Measurements from ENCODE around the gene MACROD2.
"Not testable (repeated sequence)": the region's sequence is repeated elsewhere in the genome, so short reads cannot be mapped to it uniquely, and the experiment has no call there.

Gene MACROD2

DNA sequence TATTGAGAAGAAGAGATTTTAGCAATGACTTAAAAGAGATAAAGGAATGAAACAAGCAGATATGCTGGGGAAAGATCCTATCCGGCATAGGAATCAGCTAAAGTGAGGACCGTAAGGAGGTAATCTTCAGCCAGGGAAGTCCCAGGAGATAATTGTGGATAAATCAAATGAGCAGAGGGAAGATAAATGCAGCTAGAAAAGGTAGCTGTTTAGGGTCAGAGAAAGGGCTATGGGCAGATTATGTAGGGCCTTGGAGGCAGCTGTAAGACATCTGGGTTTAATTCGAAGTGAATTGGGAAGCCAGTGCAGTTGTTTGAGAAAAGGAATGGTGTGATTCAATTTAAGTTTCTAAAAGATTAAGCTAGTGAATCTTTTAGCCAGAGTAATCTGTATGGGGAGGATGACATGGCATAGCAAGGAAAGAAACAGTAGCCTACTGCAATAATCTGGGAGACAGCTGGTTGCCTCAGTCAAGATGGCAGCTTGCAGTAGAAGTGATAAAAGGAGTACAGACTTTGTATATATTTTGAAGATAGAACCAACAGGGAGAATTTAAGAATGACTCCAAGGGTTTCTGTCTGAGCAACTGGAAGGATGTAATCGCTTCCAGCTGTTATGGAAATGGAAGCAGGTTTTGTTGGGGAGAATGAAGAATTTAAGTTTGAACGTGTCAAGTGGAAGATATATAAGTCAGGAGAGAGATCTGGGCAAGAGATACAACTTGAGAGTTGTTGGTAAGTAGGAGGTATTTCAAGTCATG lies 894.4 kb downstream of the MACROD2 start:
- no peak for DNase-seq

DNA sequence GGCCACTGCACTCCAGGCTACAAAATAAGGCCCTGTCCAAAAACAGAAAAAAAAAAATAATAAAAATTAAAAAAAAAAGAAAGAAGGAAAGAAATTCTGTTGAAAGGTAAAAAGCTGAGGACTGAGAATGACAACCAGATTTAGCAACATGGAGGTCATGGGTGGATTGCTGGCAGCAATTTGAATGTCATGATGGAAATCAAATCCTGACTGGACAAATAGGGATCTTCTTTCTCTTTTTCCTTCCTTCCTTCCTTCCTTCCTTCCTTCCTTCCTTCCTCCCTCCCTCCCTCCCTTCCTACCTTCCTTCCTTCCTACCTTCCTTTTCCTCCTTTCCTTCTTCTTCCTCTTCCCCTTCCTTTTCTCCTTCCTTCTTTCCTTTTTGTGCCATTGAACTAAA lies 895.4 kb downstream of the MACROD2 start:
- DNase-seq = no peak

DNA sequence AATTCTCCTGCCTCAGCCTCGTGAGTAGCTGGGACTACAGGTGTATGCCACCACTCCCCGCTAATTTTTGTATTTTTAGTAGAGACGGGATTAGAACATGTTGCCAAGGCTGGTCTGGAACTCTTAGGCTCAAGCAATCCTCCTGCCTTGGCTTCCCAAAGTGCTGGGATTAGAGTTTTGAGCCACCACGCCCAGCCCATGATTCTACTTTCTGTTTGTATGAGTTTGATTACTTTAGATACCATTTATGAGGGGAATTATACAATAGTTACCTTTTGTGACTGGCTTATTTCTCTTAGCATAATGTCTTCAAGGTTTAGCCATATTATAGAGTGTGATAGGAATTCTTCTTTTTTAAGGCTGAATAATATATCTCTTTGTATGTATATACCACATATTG lies 897.5 kb downstream of the MACROD2 start:
- no peak for DNase-seq

DNA sequence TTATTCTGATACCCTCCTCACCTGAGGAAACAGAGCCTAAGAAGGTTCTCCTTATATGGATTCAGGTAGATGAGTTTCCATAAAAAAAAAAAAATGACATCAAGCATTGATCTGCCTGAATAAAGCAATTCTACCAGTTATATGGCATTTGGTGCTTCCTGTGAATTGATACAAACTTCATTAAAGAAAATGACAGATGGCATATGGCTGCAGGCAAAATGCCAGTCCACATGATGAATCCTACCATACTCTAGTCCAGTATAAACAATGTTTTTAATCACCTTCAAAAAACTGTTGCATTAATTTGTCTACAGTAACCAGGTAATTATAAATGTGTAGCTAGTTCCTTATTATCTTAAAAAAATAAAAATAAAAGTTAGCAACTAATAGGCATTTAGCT lies 901.3 kb downstream of the MACROD2 start:
- no peak for DNase-seq

DNA sequence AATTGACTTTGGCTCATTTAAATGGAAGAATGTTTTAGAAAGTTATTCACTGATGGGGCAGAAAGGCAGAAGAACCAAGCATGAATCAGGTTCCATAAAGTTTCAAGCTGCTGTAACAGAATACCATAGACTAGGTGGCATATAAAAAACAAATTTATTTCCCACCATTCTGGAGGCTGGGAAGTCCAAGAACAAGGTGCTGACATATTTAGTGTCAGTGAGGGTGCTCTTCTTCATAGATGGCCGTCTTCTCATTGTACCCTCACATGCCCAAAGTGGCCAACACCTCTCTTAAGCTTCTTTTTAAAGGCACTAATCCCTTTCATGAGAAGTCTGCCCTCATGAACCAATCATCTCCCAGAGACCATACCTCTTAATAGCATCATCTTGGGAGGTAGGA lies 902.3 kb downstream of the MACROD2 start:
- DNase-seq = no peak

DNA sequence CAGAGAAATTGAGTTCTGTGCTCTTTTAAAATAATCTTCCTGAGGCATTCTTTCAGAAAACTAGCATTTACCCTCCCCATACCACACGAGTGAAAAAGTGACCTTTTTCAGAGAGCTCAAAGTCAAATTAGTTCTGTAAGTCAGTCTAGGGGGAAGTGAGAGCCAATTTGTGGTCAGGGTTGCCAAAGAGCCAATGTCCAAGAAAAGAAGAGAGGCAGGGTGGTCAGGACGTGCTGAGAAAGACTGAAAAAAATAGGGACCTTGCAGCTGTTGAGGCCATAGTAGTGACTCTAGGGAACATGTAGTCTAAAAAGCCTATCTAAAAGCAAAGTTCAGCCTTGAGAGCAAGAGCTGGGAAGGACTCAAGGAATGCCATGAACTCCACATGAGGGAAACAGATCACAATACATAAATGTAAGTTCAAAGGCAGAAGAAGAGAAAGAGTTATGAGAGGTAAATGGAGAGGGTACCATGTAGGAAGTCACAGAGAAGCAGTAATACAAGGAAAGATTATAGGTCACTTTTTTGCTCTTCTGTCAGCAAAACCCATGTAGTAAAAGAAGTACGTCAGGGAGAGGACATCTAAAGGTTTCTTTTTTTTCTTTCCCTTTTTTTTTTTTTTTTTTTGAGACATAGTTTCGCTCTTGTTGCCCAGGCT lies 907.2 kb downstream of the MACROD2 start:
- DNase-seq = no peak

DNA sequence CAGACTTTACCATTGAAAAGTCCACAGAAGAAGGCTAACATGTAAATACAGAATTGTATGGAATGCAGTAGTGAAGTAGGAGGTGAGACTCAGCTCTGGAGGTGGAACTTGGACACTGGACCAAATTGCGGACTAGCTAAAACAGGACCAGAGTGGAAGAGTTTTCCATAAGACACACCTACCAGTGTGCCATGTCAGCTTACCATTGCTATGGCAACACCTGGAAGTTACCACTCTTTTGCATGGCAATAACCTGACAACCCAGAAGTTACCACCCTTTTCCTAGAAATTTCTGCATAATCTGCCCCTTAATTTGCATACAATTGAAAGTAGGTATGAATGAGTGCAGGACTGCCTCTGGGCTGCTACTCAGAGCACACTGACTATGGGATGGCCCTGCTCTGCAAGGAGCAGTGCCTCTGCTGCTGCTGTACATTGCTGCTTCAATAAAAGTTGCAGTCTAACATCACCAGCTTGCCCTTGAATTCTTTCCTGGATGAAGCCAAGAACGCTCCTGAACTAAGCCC lies 911.7 kb downstream of the MACROD2 start:
- no peak for DNase-seq

DNA sequence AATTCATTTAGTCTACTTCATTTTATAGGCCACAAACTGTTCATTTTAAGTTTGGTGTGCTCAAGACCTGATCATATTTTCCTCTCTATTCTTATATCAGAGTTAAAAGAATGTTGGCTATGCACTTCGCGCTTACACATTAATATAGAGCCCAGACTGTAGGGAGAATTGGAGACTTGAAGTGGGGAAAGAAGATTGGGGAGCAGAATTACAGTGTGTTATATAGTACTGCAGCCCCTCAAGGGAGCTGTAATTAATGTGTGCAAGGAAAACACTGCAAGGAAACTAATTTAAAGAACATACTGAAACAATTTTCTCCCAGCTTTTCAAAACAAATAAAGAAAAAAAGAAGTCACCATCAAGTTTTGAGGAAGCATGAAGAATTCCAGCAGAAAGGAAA lies 914.8 kb downstream of the MACROD2 start:
- DNase-seq = no peak

DNA sequence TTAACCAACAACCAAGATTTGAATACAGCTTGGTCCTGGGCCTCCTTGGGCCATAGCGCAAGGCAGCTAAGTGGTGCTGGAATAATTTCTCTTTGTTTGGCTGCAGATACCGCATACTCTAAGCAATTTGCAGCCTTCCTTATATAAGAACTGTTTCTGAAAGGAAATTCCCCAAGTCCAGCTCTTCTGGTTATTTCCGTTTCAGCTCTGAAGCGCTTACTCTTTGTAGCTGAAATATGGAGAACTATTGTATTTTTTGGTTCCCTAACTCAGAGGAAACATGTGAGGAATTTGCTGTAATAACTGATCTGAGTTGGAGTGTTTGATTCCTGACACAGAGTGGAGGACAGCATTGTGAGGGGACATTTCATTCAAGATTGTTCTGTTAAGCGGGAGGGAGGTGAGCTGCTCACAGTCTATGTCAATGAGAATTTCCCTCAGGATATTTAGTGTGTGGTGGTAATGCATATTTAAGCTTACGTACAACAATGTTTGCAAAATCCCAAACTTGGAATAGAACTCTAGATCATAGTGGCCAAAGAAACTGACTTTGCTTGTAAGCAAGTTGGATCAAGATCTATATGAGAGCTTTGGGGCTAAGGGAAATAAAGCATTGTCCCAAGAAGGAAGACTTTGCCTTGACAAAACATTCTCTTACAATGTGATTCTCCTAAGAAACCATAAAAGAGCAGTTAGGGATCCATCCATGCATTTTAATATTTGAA lies 918.7 kb downstream of the MACROD2 start:
- DNase-seq = no peak

DNA sequence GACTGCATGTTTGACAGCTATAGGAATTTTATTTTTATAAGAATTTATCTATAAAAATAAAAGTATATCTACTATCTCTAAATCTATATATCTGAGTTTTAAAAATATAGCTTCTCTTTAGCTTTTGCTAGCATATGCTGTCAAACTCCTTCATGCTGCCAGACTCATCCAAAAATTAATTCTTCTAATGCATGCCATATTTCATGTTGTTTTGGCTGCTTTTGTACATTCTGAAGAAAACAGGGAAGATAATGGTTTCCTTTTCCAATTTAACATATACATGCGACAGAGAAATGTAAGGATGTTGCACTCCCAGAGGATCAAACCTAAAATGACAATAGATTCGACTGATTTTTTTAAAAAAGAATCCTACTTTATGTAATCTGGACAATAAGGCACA lies 919.3 kb downstream of the MACROD2 start:
- no peak for DNase-seq

DNA sequence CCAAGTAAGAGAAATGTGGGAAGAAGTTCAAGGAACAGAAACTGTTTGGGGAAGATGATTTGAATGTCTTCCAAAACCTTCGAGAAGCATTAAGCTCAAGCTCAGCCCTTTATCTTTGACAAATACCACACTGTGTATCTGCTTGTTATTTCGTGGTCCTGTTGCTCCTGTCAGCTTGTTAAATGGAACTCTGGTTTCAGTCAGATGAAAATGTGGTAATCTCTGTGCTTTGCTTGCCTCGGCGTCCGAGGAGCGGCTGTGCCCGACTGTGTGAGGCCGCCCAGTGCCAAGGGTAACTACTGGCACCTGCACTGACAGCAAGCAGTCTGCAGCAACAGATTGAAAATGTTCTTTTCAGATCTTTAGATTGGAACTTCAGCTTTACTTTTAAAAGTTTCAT lies 920.0 kb downstream of the MACROD2 start:
- no peak for DNase-seq

DNA sequence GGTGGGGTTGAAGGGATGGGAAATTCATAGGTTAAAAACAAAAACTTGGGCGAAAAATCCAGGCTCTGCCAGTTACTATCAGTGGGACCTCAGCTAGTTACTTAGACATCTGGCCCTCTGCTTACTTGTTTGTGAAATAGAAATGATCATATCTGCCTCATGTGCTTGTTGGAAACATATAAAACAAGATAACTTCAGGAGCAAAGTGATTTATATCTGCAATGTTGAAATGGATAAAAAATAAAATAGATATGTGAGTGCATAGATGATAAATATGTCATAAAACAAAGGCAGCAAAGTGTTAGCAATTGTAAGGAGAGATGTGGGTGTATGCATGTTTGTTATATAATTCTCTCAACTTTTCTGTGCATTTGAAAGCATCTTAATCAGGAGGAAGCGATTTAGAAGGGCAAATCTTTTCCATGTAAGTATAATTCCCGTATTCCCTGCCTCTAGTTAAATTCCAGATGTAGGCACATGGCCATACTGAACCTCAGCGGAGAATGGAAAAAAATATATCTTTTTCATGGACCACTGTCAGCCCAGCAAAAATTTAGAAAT lies 921.1 kb downstream of the MACROD2 start:
- no peak for DNase-seq

DNA sequence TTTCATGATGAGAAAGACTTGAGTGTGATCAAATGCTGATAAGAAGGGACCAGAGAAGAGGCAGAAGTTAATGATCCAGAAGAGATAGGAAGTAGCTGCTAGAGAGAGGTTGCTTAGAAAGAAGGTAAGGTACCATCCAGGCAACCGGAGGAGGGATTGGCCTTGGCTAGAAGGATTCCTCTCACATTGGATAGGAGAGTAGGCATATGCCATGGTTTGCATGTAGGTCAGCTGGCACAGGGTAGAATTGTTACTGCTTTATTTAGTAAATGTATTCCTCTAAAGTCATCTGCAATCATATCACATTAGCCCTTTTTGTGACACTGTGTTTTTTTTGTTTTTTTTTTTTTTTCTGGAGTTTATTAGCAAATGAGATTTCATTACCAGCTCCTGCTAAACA lies 923.0 kb downstream of the MACROD2 start:
- no peak for DNase-seq

DNA sequence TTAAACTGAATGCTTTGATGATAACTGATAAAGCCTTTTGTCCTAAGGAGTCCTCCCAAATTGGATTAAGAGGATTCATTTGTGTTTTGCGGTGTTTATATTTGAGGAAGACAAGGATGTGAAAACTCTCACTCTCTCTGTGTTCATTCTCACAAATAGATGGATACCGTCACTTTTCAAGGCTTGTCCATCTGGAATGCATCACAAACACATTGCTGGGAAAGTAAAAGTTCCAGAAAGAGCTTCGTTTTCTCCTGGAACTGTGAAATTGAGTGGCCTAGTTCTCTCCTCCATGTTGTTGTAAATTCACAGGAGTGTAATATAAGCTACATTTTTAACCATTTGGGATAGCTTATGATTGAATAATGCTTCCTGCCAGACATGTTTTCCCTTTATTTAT lies 923.7 kb downstream of the MACROD2 start:
- no peak for DNase-seq

DNA sequence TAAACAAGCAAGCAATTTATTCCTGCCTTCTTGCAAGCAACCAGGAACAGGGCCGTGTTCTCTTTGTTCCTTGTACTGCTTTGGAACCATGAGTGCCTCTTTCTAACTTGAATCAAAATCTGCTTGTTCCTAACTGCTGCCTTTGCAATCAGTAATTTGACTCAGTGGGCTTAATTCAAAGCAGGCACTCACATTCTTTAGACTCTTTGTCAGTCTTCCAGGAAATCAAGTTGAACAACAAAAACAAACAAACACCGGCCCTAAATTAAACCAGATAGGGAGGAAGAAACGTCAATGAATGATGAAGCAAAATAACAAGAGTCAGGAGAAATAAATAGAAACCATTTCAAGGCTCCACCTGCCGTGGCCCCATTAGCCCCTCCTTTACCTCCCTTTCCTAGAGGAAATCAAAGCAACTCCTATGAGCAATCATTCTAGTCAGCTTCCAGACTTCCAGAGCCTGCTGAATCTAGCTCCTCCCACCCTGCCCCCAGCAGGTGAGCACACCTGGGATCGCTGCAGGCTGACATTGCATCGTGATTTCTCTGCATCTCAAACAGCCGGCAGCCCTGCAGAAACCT lies 924.3 kb downstream of the MACROD2 start:
- DNase-seq = peak; percentile 85

DNA sequence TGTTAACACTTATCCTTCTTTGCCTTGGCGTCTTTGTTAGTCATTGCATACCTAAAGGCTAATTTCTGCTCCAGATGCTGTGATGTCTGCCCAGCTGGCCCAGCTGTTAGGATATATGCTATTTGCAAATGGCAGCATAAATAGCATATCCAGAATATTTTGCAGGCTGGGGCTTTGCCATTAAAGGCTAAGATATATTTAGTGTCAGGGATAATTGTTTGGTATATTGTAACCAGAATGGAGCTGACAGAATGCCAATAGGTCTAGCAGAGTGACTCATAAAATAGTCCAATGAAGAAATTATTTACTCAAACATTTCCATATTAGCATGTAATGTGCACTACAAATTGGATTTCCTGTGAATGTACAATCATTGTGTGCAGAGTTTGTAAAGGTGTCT lies 926.2 kb downstream of the MACROD2 start:
- no peak for DNase-seq

DNA sequence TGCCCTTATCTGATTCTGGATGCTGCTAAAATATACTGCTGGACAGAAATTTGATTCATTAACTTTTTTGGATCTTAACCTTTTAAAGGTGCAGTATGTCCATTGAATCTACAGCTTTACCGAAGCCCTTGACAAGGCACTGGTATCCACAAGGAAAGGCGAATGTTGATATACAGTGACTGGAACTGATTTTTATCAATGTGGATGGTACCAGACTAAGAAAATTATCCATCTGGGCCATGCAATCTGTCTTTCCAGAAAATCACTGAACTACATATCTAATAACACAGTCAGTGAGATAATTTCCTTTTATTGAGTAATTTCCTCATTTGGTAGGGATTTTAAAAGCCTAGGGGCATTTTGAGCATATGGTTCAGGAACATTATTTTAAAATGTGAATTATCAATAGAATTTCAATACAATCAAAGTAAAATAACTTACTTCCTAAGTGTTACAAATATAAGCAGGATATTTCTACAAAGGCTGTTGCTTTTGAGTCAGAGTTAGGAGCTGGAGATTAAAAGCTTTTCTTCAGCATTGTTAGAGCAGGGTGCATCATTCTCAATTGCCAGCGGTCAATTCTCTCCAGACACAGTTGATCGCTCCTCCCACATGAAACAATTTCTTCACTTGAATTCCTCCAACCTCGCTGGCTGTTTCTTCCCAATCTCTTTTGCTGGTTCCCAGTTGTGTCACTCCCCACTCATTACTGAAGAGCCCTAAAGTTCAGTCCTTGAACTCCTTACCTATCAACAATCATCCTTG lies 927.4 kb downstream of the MACROD2 start:
- no peak for DNase-seq

DNA sequence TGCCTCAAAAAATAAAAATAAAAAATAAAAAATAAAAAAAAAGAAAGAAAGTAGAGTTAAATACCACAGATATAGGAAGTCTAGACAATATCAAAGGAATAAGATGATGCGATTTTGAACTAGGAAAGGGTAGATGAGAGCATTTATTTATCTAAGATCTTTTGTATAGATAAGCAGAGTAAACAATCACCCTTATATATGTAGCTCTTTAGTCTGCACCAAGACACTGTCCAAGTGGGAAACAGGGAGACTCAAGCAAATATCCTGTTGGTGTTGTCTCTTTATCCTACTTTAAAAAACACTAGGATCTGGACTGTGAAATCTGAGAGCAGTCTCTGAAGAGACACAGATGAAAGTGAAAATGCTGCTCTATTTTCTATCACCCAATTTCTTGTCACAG lies 929.1 kb downstream of the MACROD2 start:
- DNase-seq = no peak

DNA sequence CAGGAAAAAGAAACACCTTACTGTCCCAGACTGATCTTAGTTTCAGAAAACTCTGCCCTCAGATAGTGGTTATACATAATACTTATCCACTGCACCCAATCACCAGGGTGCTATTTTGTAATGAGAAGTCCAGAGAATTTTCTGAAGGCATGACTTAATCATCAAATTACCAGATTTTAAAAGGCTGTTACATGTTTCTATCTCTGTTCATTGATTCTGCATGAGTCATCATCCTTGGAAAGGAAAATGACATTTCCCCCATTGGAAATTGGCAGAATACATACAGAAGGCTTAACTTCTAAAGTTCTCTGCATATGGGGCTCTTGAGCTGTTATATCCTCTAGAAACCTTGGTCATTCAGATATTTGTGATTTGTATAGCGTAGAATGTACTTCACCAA lies 930.0 kb downstream of the MACROD2 start:
- DNase-seq = no peak

DNA sequence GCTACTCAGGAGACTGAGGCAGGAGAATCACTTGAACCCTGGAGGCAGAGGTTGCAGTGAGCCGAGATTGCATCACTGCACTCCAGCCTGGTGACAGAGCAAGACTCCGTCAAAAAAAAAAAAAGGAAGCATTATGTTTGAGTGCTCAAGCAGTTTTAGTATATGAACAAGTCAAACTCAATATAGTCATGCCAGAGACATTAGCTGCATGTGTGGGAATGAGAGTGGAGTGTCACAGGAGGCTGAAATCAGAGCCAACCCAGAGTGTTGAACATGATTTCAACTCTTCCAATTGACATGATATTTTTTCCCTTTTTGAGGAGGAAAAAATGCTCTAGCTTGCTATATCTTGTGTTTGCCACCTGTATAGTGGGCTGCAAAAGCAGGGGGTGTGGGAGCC lies 931.1 kb downstream of the MACROD2 start:
- DNase-seq = not testable (repeated sequence)

DNA sequence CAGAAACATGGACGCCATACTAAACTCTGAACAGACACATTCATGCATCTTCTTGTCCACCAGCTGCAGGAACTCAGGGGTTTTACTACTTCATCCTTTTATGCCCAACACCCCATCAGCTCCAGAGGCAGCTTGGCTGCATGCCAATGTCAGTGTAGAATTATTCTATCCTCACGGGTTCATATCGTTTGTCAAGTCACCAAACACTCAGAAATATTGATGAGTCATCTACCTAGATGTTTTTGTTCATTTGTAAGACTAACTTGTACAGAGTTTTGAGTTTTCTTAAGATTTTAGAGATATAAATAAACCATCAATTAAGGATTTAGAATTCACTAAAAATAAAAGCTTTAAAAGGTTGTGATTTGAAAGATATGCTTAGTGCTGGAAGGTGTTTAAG lies 932.8 kb downstream of the MACROD2 start:
- peak; percentile 73 for DNase-seq

DNA sequence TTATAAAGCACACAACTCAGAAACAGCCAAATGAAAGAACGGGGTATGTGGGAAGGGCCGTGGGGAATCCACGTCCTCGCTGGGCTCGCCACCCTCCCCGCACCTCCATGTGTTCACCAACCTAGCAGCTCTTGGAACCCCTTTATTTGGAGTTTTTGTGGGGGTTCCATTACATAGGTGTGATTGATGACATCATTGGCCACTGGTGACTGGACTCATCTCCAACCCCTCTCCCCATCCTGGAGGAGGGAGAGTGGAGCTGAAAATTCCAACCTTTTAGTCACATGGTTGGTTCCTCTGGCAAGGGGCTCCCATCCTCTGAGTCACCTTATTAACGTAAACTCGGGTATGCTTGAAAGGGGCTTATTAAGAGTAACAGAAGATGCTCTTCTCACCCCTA lies 934.1 kb downstream of the MACROD2 start:
- DNase-seq = no peak

Data from NCI-H345 (cell line).